HG03575 (cell line): ENCODE measurements around the gene NCAM2.
"Not testable (repeated sequence)": the region's sequence is repeated elsewhere in the genome, so short reads cannot be mapped to it uniquely, and the experiment has no call there.

Experiments
- ATAC-seq: cut with Tn5 transposase; IDR thresholded peaks from one replicate; pipeline ENCODE4 v1.9.1; 2021; ENCODE audit not compliant: unreplicated experiment, insufficient number of reproducible peaks, low FRiP score; ENCODE audit errors: extremely low read depth

The NCAM2 gene

GRCh38 chr21:21383126-21383525 lies 384.9 kb downstream of the NCAM2 start:
- no peak for ATAC-seq

- no peak for ATAC-seq
Observed at GRCh38 chr21:21384977-21385376, 386.8 kb downstream of the NCAM2 start.

GRCh38 chr21:21385404-21385803 lies 387.2 kb downstream of the NCAM2 start:
- no peak for ATAC-seq

GRCh38 chr21:21387916-21388315 lies 389.7 kb downstream of the NCAM2 start:
- no peak for ATAC-seq

- no peak for ATAC-seq
Observed at GRCh38 chr21:21394064-21394463, 395.9 kb downstream of the NCAM2 start.

GRCh38 chr21:21396424-21396823 lies 398.2 kb downstream of the NCAM2 start:
- no peak for ATAC-seq

- ATAC-seq, result no peak
Observed at GRCh38 chr21:21397464-21397863, 399.3 kb downstream of the NCAM2 start.

GRCh38 chr21:21401444-21401843 lies 403.2 kb downstream of the NCAM2 start:
- ATAC-seq, result no peak

GRCh38 chr21:21402187-21402586 lies 404.0 kb downstream of the NCAM2 start:
- not testable (repeated sequence) for ATAC-seq

GRCh38 chr21:21404261-21404660 lies 406.1 kb downstream of the NCAM2 start:
- peak; percentile 52 for ATAC-seq

GRCh38 chr21:21406921-21407320 lies 408.7 kb downstream of the NCAM2 start:
- no peak for ATAC-seq

- ATAC-seq, result no peak
Observed at GRCh38 chr21:21412096-21412495, 413.9 kb downstream of the NCAM2 start.

- ATAC-seq, result no peak
Observed at GRCh38 chr21:21415741-21416140, 417.5 kb downstream of the NCAM2 start.

GRCh38 chr21:21434944-21435343 lies 436.7 kb downstream of the NCAM2 start:
- no peak for ATAC-seq

GRCh38 chr21:21436012-21436534 lies 437.9 kb downstream of the NCAM2 start:
- ATAC-seq, result no peak

GRCh38 chr21:21439761-21440160 lies 441.6 kb downstream of the NCAM2 start:
- no peak for ATAC-seq

- no peak for ATAC-seq
Observed at GRCh38 chr21:21457077-21457476, 458.9 kb downstream of the NCAM2 start.

GRCh38 chr21:21458124-21458631 lies 460.0 kb downstream of the NCAM2 start:
- no peak for ATAC-seq

- no peak for ATAC-seq
Observed at GRCh38 chr21:21460979-21461378, 462.8 kb downstream of the NCAM2 start.

- no peak for ATAC-seq
Observed at GRCh38 chr21:21463456-21463855, 465.2 kb downstream of the NCAM2 start.

GRCh38 chr21:21464684-21465083 lies 466.5 kb downstream of the NCAM2 start:
- ATAC-seq, result no peak
